ENCODE results near the gene RGPD5.
"Not testable (repeated sequence)": the region's sequence is repeated elsewhere in the genome, so short reads cannot be mapped to it uniquely, and the experiment has no call there.

RGPD5 gene

GRCh38 chr2:109794074-109794737 is at the start of gene RGPD5:
TSS of gene RGPD5 (plus strand) at chr2:109794305. CDS start at chr2:109794466, 161 bp downstream.
- not testable (repeated sequence) for DNase-seq

GRCh38 chr2:109751572-109751971 is 42.5 kb upstream of the RGPD5 start:
- not testable (repeated sequence) for DNase-seq

- not testable (repeated sequence) for DNase-seq
Measured at GRCh38 chr2:109757163-109757824, 36.8 kb upstream of the RGPD5 start.

GRCh38 chr2:109760265-109761042 is 33.7 kb upstream of the RGPD5 start:
- not testable (repeated sequence) for DNase-seq

GRCh38 chr2:109761043-109761454 is 33.1 kb upstream of the RGPD5 start:
- DNase-seq, result not testable (repeated sequence)

GRCh38 chr2:109761976-109762375 is 32.1 kb upstream of the RGPD5 start:
- not testable (repeated sequence) for DNase-seq

GRCh38 chr2:109766074-109766473 is 28.0 kb upstream of the RGPD5 start:
- not testable (repeated sequence) for DNase-seq

- DNase-seq, result not testable (repeated sequence)
Measured at GRCh38 chr2:109766886-109767578, 27.1 kb upstream of the RGPD5 start.

GRCh38 chr2:109768934-109769333 is 25.2 kb upstream of the RGPD5 start:
- DNase-seq, result not testable (repeated sequence)

- DNase-seq, result not testable (repeated sequence)
Measured at GRCh38 chr2:109779118-109779517, 15.0 kb upstream of the RGPD5 start.

GRCh38 chr2:109781147-109781816 is 12.8 kb upstream of the RGPD5 start:
- DNase-seq, result not testable (repeated sequence)

GRCh38 chr2:109782446-109782993 is 11.6 kb upstream of the RGPD5 start:
- DNase-seq, result not testable (repeated sequence)

GRCh38 chr2:109791530-109792279 is 2.4 kb upstream of the RGPD5 start:
- DNase-seq, result not testable (repeated sequence)

GRCh38 chr2:109792659-109793058 is 1.4 kb upstream of the RGPD5 start:
- not testable (repeated sequence) for DNase-seq

- not testable (repeated sequence) for DNase-seq
Measured at GRCh38 chr2:109871129-109871751, 77.1 kb downstream of the RGPD5 start.

- DNase-seq, result not testable (repeated sequence)
Measured at GRCh38 chr2:109876625-109877024, 82.5 kb downstream of the RGPD5 start.

- not testable (repeated sequence) for DNase-seq
Measured at GRCh38 chr2:109882112-109882511, 88.0 kb downstream of the RGPD5 start.

GRCh38 chr2:109888414-109888813 is 94.3 kb downstream of the RGPD5 start:
- not testable (repeated sequence) for DNase-seq

GRCh38 chr2:109889909-109890308 is 95.8 kb downstream of the RGPD5 start:
- not testable (repeated sequence) for DNase-seq

- DNase-seq, result not testable (repeated sequence)
Measured at GRCh38 chr2:109891024-109891423, 96.9 kb downstream of the RGPD5 start.

GRCh38 chr2:109893736-109894135 is 99.6 kb downstream of the RGPD5 start:
- not testable (repeated sequence) for DNase-seq

All from suppressor macrophage treated with lipopolysaccharide for 4 hours (primary cell).